Measurements from ENCODE around the gene CADPS2. TPM values are rescaled to one million over a fixed set of nuclear protein-coding genes. Genes with fewer than 3 reads are reported as not detected.

The CADPS2 gene
- total and polyA plus RNA-seq, 2 of the 8 experiments (the other 6 are each of a cell fraction or from before 2014, with no cell fraction given), result 8.9 to 22.3 TPM

- TF ChIP-seq EP300 (IDR thresholded peaks at IDR 0.05; ENCODE audit: borderline replicate concordance in 1 of 2, low read depth in 2 of 2, low read length in 2 of 2), result no peak
- TF ChIP-seq TAF7 (optimal IDR thresholded peaks at IDR 0.05; ENCODE audit: borderline replicate concordance, low read depth, low read length), result no peak
- TF ChIP-seq RNF2 (IDR thresholded peaks at IDR 0.05; ENCODE audit: borderline replicate concordance, low read depth, low read length, missing control alignments, poor library complexity, severe bottlenecking), result no peak
- no peak for TF ChIP-seq SRF (IDR thresholded peaks at IDR 0.05; ENCODE audit: low read depth, low read length)
- TF ChIP-seq KDM4A (IDR thresholded peaks at IDR 0.05; ENCODE audit: low read depth, low read length, severe bottlenecking), result no peak
- no peak for TF ChIP-seq JUN (IDR thresholded peaks at IDR 0.05; ENCODE audit: low read depth, low read length)
- no peak for TF ChIP-seq ATF3 (IDR thresholded peaks at IDR 0.05; ENCODE audit: insufficient read depth, low read depth, low read length)
Measured at GRCh38 chr7:122850528-122850927, 35.7 kb downstream of the CADPS2 start (continued).

Data from H1 (cell line).